GM03348 (cell line): Measurements from ENCODE around the gene BCL2L11.

Source experiments
- DNase-seq: peaks from one replicate; pipeline ENCODE4 v3.0.0; 2012; ENCODE audit warnings: low spot score

The BCL2L11 gene

DNA sequence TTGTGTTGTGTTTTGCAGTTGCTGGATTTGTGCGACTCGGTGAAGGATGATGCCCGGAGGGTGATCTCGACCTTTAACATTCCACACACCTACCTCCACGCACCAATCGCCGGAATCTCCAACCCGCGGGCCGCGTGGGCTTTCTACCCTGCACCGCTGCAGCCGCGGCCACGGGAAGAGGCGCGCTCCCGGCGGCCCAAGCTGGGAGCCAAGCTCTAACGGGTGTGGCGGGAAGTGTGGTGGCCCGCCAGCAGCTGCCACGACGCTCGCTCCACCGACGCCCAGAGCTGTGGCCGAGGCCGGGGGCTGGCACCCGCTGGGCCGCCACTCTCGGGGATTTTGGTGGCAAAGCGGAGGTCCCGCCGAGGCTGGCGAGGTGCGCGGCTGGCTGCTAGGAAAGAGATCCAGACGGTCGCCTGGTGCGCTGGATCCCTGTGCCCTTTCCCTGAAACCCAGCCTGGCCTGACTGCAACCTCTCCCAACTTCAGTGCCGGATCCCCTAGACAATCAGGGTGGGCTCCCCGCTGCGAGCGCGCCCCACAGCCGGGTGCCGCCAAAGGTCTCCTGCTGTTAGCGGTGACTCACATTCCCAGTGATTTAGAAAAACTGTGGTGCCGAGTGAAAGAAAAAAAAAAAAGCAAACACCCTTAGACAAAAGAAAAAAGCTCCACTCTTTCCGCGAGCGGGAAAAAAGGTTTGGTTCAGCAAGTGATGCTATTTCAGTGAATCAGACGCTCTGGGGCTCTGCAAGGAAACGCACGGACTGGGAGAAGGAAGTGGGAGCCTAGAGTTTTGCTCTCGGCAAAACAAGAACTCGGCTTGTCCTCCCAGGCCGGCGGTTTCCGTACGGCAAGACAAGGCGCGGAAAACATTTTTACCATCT is 2.9 kb upstream of the BCL2L11 start:
- DNase-seq, result peak; percentile 51

DNA sequence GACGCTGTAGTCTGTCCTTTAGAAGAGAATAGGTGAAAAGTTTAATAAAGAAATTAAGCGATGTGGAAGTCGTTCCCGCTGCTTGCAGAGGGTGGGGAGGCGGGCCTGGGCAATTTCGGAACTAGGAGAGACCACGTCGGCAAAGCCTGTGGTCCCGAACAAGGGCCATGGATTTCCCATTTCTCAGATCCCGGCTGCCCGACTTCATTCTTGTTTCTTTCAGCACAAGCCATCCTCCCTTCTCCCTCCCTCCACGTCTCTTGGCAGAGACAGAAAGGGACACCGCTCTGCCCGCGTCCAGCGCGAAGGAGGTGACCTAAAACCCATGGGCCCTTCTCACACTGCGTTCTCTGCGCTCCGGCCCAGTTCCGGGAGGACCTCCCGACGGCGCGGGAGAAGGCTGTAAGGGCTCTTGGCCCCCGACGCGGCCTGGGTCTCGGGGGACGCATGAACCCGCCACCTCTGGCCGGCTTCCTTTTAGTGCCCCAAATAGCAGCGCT is 2.2 kb upstream of the BCL2L11 start:
- DNase-seq, result no peak

DNA sequence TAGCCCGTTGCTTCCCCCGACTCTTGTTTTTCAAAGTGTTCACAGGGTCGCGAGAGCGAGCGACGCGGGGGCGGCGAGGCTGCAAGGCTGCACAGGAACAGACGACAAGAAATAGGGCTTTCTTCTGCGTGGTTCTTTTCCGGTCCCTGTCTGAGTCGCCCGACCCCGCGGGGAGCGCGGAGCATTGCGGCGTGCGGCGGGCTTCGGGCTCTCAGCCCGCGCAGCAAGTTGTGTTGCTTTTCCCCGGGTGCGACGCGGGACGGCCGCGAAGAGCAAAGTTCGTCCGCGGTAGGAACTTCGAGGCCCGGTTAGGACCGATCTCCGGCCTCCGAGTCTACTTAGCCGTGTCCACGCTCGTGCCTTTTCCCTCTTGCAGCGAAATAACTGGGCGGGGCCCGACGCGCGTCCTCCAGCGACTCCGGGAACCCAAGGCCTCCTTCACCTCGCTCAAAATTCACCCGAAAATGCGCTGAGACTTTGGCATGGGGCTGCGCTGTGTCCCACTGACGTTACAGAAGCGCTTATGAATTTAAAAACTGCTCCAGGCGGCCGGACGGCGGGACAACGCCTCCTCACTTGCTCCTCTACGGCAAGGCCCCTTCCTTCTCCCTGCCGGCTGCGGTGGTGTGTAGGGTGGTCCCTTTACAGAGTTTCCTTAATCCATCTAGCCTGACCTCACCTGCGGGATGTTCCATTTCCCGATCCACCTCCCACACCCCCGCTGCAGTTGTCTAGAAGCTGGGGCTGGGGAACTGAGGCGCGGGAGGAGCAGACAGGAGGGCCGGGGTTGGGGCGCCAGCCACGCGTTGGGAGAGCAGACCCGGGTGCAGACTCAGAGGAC is 1.5 kb upstream of the BCL2L11 start:
- no peak for DNase-seq

DNA sequence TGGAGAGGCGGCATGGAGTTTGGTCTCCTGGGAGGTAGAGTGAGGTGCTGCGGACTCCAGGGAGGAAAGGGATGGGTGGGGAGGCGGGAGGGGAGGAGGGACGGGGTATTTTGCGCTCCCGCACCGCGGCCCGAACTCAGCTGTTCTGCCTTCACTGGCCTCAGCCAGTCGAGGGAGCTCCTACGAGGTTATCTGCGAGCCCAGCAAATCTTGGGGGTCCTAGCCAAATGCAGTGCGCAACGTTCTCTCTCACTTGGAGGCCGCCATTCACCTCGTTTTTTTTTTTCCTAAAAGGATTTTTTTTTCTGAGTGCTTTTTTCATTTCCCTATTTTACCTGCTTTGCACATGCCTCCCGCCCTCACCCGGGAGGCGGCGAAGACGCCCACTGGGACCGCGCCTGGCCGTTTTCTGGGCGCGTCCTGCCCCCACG is 877 bp upstream of the BCL2L11 start:
- no peak for DNase-seq

DNA sequence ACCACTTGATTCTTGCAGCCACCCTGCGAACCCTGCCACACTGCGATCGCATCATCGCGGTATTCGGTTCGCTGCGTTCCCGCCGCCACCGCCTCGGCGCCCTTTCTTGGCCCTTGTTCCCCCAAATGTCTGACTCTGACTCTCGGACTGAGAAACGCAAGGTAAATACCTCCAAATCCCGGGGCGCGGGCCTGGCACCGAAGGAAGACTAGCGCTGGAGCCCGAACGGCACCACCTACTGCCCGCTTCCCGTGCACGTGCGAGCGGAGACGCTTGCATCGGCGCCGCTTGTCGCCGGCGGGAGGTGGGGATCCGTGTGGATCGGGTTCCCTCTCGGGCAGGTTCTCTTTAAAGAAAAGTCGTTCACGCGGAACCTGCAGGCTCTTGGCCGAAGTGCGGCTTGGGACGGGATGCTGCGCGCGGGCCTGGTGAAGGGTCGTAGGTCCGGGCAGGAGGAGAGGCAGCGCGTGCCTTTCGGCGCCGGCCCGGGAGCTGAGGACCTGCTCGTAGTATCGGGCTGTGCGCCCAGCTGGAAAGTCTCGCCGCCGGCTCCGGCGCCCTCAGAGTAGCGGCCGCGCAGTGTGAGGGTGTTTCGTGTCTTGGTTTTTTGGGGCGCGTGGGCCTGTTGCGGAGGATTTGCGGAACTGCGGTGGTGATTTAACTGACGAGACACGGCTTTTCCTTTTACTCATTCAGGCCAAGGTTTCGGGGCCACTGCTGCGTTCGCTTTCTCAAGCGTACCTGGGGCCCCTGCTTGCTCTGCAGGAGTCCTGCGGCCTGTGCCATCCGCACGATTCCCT is 514 bp downstream of the BCL2L11 start:
- DNase-seq, result peak; percentile 55

DNA sequence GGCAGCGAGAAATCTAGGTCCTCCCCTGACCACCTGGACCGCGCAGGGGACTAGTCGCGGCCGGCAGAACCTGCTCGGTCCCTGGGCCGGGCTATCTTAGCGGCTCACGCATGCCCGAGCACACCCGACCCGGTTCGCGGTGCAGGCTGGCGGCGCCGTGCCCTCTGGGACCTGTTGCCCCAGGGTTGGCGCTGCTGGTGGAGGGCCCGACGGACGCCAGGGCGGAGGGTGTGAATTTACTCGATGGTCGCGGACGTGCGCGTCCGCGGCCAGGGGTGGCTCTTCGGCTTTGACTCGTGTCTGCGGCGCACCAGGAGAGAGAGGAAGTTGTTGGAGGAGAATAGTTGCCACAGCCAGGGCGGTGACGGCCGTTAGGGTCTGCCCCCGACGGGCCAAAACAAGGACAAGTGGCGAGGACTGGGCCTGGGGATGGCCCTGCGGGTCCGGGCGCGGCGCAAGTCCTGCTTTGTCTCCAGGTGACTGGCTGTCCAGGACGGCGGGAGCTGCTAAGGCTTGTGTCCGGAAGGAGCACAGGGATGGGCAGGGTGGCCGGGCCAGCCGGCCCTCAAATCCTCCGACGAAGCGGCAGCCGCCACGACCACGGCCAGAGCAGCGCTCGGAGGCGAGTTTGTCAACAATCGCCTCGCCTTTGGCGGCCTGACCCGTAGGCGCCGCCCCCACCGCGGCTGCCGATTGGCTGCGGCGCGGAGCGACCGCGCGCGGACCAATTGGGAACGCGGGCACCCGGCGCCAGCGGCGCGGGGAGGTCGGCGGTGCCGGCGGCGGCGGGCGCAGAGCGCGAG is 1.3 kb downstream of the BCL2L11 start:
- peak; percentile 98 for DNase-seq

DNA sequence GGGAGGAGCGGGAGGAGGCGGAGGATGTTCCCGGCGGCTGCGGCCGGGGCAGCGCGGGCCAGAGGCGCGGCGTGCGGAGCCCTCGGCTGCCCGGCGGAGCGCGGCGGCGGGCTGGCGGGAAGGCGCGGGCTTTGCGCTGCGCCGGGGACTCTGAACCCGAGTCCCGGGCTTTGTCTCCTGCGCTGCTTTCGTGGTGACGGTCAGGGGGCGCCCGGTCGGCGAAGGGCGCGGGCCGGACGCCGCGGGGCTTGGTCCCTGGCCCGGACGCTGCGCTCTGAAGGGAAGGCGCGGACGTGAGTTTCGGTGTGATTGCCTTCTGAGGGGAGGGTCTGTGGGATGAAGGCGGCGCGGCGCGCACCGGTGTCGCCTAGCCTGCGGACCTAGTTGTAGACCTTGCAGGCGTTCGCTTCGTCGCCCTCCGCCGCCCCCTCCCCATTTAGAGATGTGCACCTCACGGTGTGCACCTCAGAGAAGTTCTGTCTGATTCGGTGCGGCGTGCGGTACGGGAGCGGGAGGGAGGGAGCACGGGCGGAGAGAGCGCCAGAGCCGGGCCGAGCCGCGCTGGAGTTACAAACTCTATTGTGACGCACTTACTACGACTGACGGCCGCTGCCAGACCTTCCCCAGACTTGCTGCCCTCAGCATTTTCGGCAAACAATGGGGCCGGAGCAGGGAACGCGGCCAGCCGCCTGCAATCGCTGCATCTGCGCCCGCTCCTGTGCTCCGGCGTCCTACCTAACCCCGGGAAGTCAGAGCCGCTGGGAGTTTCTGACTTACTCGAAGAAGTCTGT is 2.1 kb downstream of the BCL2L11 start:
- peak; percentile 80 for DNase-seq

DNA sequence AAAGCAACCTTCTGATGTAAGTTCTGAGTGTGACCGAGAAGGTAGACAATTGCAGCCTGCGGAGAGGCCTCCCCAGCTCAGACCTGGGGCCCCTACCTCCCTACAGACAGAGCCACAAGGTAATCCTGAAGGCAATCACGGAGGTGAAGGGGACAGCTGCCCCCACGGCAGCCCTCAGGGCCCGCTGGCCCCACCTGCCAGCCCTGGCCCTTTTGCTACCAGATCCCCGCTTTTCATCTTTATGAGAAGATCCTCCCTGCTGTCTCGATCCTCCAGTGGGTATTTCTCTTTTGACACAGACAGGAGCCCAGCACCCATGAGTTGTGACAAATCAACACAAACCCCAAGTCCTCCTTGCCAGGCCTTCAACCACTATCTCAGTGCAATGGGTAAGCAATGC is 3.0 kb downstream of the BCL2L11 start:
- no peak for DNase-seq

DNA sequence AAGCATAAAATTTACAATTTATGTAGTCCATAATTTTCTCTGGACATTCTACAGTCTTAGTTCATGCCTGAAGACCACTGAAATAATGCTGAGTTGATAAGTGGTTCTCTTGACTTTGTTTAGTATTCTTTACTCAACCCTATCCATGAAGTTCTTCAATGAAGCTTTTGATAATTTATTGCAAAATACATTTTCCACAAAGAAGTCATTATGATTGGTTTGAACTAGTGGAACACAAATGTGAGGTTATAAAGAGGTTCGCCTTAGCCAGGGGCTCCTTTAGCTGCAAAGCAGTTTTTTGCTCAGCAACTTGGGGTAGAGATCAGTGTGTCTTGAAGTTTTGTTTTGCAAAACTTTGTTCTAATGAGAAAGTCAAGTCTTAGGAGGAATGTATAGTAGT is 5.9 kb downstream of the BCL2L11 start:
- DNase-seq, result no peak

DNA sequence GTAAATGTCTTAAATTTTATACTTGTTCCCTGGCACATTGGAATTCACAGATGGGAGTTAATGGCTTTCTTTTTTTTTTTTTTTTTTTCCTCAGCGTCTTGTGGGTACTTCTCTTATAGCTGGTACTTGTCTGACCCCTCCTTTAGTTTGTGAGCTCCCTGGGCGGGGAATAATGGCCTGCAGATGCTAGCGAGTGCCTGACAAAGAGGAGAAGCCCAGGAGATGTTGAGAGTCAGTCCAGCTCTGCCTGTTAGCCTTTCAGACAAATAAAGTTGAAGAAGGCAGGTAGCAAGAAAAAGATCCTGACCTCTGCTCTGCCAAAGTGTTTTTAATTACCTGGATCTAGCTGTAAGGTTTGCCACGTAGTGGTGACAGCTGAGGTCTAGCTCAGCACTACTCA is 6.6 kb downstream of the BCL2L11 start:
- DNase-seq, result no peak

DNA sequence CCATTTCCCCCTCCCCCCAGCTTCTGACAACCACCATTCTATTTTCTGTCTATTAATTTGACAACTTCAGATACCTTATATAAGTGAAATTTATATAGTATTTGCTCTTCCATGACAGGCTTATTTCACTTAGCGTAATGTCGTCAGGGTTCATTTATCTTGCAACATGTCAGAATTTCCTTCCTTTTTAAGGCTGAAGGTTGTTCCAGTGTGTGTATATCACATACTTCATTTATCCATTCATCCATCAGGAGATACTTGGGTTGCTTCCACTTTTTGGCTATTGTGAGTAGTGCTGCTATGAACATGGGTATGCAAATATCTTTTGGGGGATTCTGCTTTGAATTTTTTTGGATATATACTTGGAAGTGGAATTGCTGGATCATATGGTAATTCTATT is 7.4 kb downstream of the BCL2L11 start:
- no peak for DNase-seq

DNA sequence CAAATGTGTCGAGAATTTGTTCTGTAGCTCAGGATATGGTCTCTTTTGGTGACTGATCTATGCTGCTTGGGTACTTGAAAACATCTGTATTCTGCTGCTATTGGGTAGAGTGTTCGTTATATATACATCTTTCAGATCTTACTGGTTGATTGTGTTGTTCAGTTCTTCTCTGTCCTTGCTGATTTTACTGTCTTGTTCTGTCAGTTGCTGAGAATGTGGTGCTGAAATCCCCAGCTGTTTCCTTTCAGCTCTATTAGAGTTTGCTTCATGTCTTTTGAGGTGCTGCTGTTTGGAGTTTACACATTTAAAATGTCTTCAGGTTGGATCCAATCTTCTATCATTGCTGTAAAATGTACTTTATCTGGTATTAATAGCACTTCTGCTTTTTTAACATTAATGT is 12.9 kb downstream of the BCL2L11 start:
- DNase-seq, result no peak

DNA sequence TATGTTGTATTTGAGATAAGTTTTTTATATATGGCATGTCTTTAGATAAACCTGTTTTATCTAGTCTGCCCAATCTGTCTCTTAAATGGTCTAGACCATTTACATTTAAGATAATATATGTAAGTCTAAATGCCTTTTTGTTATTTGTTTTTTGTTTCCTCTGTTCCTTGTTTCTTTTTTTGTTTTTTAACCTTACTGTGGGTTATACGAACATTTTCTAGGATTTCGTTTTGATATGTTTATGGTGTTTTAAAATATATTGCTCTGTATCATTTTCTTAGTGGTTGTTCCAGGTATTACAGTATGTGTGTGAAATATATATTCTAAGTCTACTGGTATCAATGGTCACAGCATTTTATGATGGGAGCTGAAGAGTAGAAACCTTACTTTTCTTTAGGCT is 13.3 kb downstream of the BCL2L11 start:
- DNase-seq, result no peak

DNA sequence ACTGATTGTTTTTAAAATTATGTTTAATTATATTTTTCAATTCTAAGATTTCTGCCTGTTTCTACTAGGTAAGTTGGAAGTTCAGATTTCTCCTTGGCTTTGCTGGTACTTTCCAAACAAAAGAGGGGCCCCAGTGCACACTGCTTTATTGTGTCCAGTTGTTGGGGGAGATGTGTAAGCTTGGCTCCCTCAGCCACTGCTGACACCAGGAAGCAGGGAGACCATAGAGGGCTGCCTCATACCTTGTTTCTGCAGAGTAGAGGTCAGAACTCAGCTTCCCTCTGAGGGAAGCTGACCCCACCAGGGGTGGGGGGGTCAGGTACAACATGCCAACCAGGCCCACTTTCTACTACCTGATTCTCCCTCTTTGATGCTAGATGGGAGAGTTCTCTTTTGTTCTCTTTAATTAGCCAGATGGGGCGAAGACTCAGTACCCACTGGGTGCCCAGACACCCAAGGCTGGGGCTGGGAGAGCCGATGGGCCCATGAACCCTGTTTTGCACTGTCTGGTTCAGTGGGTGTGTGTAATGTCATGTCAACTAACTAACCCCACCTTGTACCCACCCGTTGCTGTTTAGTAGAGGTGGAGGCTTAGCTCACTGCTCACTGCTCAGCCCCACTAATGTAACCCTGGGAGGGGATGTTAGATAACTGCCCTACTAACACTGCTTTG is 14.7 kb downstream of the BCL2L11 start:
- DNase-seq, result no peak

DNA sequence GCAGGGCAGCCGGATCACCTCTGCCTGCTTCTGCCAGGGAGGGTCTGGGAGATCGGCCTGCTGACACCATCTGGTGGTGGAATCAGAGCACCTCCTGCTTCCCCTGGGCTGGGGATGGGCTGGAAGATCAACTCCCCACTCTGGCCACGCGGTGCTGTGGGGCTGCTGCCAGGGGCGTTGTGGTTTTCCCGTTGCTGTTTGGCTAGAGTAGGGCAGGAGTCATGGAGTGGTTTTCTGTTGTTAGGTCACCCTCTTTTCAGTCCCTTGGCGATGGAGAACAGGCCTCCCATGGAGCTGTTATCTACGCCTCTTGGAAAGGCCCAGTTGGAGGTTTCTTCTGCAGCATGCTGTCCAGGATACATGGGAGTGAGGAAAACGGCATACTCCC is 15.2 kb downstream of the BCL2L11 start:
- DNase-seq, result peak; percentile 18

DNA sequence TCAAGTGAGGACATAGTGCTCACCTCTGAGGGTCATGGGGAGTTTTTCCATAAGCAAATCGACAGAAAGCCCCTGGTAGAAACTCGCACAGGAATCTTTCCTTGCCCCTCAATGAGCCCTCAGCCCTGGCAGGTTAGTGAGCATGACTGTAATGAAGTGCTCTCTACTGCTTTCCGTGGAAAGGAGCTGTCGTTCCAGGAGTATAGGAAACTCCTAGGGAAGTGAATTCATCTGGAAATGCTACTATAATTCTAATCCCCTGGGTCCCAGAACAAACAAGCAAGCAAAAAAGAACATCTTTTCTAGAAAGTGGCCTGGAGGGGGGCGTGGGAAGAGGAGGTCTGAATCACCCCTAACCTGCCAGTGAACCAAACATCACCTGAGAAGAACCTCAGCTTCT is 18.1 kb downstream of the BCL2L11 start:
- DNase-seq, result no peak

DNA sequence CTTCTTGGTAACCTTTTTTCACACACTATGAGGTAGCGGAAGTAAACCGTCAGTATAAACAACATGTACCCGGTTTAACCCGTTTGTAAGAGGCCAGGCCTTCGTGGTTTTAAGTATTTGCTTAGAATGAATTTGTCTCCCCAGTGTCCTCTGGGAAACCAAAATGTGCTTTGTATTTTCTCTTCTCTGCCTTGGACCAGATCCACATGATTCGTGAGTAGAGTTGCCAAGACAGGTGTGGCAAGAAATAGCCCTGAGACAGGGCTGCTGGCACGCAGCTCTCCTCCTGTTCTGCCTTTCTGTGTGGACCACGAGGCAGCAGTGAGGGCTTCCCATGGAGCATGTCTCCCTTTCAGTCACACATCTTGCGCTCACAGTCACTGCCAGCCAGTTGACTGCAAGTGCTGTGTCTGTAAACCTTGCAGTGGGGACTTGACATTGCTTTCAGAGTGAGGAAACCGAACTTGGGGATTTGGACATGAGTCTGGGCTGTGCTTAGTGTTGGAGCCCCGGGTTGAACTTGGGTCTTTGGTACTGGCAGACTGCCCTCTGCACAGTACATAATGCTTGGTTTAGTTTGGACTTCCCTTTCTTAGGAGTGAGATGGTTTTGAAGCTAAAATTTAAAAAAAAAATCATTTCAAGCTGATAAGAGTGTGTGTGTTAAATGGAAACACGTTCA is 19.1 kb downstream of the BCL2L11 start:
- no peak for DNase-seq

DNA sequence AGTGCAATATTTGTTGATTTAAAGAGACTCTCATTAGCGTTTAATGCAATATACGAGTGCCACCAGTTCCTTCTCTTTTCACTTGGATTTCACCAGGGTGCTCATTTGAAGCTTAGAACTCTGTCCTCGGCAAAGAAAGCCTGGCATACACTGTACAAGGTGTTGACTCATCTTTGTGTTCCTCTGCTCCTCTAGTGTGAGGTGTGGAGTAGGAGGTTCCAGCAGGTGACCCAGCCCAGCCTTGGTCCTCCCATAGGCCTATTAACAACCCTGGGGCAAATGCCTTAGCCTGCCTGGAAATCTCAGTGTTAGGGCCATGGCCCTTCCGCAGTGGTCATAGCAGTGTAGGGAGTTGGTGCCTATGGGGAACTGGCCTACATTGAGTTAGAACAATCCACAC is 20.1 kb downstream of the BCL2L11 start:
- DNase-seq, result no peak

DNA sequence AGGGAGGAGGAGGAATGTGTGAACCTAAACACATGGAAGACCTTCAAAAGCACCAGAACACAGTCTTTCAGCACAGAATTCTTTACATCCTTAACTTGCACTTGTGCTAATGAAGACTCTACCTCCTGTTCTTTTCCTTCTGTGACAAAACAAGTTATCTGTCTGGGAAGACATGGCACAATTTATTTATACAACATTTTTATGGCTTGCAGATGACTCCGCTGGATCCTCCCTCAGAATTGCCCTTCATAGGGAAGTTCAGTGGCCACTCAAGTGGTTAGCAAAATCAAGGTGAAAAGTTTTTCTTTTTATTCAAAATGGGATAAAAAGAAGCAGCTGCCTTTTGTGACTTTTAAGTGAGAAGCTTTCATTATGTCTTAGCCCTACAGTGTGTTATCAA is 21.4 kb downstream of the BCL2L11 start:
- DNase-seq, result no peak
